Body of pancreas (tissue), 4 donors: ENCODE results near the gene CFAP53. TPM values are rescaled to one million over a fixed set of nuclear protein-coding genes. Genes with fewer than 3 reads are reported as not detected.
A peak's percentile ranks its signal among the peaks of the same experiment; 100 is the strongest.

Experiments
- ATAC-seq: fragments of 150-250 bp; one replicate; pipeline ENCODE4 v1.9.1; 2016
- DNase-seq, 4 donors: peaks; one replicate each; pipeline ENCODE4 v3.0.0-alpha.2; 2019
- H3K27ac ChIP-seq, 4 donors: fragments of 200-600 bp; sonication (generic); 1 replicate in 3 of 4; 2 replicates in 1 of 4; pipeline versions ENCODE4 v1.5.1 to v1.6.1; 2016 to 2019; ENCODE audit warnings: mild to moderate bottlenecking in 1 of 4, mixed read lengths in 1 of 4, moderate library complexity in 1 of 4
- H3K27me3 ChIP-seq, 2 donors: fragments of 200-600 bp; sonication (generic); one replicate each; pipeline ENCODE4 v1.6.0; 2016; ENCODE audit warnings: mild to moderate bottlenecking in 1 of 2
- H3K36me3 ChIP-seq, 2 donors: fragments of 200-600 bp; sonication (generic); replicated peaks in 1 of 2; 2 replicates each; pipeline ENCODE4 v1.5.1; 2016; ENCODE audit warnings: low read depth in 2 of 2; ENCODE audit not compliant: insufficient read depth in 1 of 2
- H3K4me1 ChIP-seq: fragments of 200-600 bp; sonication (generic); one replicate; pipeline ENCODE4 v1.6.0; 2016
- H3K4me3 ChIP-seq, 2 donors: fragments of 200-600 bp; sonication (generic); 1 replicate in 1 of 2; 2 replicates in 1 of 2; pipeline ENCODE4 v1.5.1; 2016 to 2019
- H3K9me3 ChIP-seq, 3 donors: fragments of 200-600 bp; sonication (generic); 1 replicate in 2 of 3; 2 replicates in 1 of 3; pipeline ENCODE4 v1.5.1; 2016
- POLR2A ChIP-seq, 3 donors: fragments of 450-650 bp; IDR thresholded peaks; one replicate each; pipeline ENCODE4 v1.6.1; 2016; ENCODE audit warnings: antibody characterized with exemption in 3 of 3, mild to moderate bottlenecking in 2 of 3
- WGBS, 2 donors: methylation state at CpG; one replicate each; pipeline ENCODE4 v1.1.5; 2017; 5-methylcytosine and 5-hydroxymethylcytosine counted together
- intact Hi-C: fragments of 100-400 bp; cut with DNase I; formaldehyde crosslinking; loops from one replicate; pipeline ENCODE4 v1.15.1; 2023
- total RNA-seq, 2 donors: library from RNA; depleted of rRNA; stranded (reverse); fragments of >200 nt; gene quantifications; one replicate each; pipeline ENCODE4 v1.1.0, GENCODE V29; 2016
- TF ChIP-seq, protein P1 (sequence below), 7 experiments: fragments of 450-650 bp in 4 of 7; fragments of 200-600 bp in 3 of 7; sonication (generic) in 3 of 7; IDR thresholded peaks; one replicate each; pipeline ENCODE4 v1.5.1; 2016 to 2019; ENCODE audit warnings: antibody characterized with exemption in 7 of 7

The CFAP53 gene
- total RNA-seq, 2 donors from 2014 or later, result 0.78 to 1.3 TPM

DNA sequence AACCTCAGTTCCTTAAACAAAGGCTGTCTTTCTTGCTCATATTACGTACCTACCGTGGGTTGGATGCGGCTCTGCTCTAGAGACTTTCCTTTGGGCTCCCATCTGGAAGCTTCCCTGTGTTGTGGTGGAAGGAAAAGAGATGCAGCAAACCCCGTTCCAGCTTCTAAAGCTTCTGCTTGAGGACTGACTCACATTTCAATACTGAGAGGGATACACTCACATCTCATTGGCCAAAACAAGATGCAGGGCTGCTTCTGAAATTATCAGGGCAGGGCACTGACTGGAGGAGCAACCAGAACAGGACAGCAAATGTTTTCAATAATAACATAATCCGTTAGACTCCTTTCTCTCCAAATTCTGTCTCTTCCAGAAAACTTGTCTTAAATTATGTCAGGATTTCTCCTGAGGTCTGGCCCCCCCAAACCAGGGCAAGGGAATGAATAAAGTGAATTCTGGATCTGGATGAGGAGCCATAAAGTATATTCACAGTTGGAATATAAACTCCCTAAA is 66.9 kb downstream of the CFAP53 start:
- Histone ChIP-seq H3K36me3 (no peaks in the 10 kb centered on the region), H3K4me3 (no peak overlapping the region), H3K27ac (no peak overlapping the region), H3K4me1 (peaks cover 5% of the 10 kb centered on the region), H3K9me3 (no peaks in the 10 kb centered on the region), H3K27me3 (no peaks in the 10 kb centered on the region)
- WGBS, 2 donors, result 75 to 80% methylated on average over 5 of the region's 5 CpGs
- ATAC-seq (no peak), DNase-seq (no peak)
- intact Hi-C loops, result no loop called here
- TF ChIP-seq, protein P1, sequence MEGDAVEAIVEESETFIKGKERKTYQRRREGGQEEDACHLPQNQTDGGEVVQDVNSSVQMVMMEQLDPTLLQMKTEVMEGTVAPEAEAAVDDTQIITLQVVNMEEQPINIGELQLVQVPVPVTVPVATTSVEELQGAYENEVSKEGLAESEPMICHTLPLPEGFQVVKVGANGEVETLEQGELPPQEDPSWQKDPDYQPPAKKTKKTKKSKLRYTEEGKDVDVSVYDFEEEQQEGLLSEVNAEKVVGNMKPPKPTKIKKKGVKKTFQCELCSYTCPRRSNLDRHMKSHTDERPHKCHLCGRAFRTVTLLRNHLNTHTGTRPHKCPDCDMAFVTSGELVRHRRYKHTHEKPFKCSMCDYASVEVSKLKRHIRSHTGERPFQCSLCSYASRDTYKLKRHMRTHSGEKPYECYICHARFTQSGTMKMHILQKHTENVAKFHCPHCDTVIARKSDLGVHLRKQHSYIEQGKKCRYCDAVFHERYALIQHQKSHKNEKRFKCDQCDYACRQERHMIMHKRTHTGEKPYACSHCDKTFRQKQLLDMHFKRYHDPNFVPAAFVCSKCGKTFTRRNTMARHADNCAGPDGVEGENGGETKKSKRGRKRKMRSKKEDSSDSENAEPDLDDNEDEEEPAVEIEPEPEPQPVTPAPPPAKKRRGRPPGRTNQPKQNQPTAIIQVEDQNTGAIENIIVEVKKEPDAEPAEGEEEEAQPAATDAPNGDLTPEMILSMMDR (IDR thresholded peaks at IDR 0.05), result no peak
- TF ChIP-seq POLR2A (IDR thresholded peaks at IDR 0.05), result no peak

DNA sequence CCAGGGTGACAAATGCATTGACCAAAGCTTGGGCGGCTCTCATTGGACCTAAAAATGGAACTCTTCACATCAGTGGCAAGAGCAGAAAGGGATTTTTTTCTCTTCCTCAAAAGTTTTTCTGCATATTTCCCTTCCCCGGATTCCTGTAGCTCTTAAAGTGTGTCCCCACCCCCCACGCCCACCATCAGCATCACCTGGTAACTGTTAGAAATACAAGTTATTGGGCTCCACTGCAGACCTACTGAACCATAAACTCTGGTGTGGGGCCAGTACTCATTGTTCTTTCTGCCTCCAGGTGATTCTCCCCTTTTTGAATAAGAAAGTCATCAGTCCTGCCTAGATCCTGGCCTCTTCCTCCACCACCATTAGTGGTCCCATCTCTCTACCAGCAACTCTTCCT is 70.0 kb downstream of the CFAP53 start:
- TF ChIP-seq, protein P1 (IDR thresholded peaks at IDR 0.05), result no peak
- no peak for TF ChIP-seq POLR2A (IDR thresholded peaks at IDR 0.05)
- no peaks in the 10 kb centered on the region for H3K36me3 ChIP-seq
- peaks cover 23% of the 10 kb centered on the region for H3K4me1 ChIP-seq
- WGBS, 2 donors, result 87 to 92% methylated on average over 3 of the region's 3 CpGs
- no peak overlapping the region for H3K27ac ChIP-seq
- ATAC-seq (no peak), DNase-seq (no peak)
- intact Hi-C loops, result no loop called here
- H3K4me3 ChIP-seq, result no peak overlapping the region
- no peaks in the 10 kb centered on the region for H3K27me3 ChIP-seq
- H3K9me3 ChIP-seq, result no peaks in the 10 kb centered on the region

DNA sequence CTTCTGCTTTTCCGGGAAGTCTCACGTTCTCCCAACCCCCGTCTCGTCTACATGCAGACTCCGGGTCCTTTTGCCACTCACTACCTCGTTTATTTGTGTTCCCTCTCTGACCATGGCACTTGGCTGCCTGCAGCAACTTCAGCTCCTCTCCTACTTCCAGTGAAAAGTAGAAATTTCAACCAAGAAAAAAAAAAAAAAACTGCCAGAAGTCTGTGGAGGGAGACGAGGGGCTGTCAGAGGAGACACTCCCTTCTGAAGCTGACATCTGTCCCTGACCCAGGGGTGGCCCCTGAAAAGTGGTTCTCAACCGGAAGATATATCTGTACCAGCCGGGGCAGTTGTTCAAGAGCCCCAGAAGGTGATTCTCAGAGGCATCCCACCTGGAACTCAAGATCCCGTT is 70.6 kb downstream of the CFAP53 start:
- WGBS, 2 donors, result 31 to 40% methylated on average over 10 of the region's 10 CpGs
- no peak for ATAC-seq
- H3K27ac ChIP-seq, result peak overlapping the region in 3 of 4 donors; percentile 32 to 87 (median 46)
- H3K36me3 ChIP-seq, result no peaks in the 10 kb centered on the region
- intact Hi-C loops, result no loop called here
- peaks cover 23% of the 10 kb centered on the region for H3K4me1 ChIP-seq
- DNase-seq, result peak in 1 of 4 donors; percentile 12
- H3K27me3 ChIP-seq, result no peaks in the 10 kb centered on the region
- no peak overlapping the region for H3K4me3 ChIP-seq
- TF ChIP-seq, protein P1 (IDR thresholded peaks at IDR 0.05), result no peak
- no peak for TF ChIP-seq POLR2A (IDR thresholded peaks at IDR 0.05)
- H3K9me3 ChIP-seq, result no peaks in the 10 kb centered on the region

DNA sequence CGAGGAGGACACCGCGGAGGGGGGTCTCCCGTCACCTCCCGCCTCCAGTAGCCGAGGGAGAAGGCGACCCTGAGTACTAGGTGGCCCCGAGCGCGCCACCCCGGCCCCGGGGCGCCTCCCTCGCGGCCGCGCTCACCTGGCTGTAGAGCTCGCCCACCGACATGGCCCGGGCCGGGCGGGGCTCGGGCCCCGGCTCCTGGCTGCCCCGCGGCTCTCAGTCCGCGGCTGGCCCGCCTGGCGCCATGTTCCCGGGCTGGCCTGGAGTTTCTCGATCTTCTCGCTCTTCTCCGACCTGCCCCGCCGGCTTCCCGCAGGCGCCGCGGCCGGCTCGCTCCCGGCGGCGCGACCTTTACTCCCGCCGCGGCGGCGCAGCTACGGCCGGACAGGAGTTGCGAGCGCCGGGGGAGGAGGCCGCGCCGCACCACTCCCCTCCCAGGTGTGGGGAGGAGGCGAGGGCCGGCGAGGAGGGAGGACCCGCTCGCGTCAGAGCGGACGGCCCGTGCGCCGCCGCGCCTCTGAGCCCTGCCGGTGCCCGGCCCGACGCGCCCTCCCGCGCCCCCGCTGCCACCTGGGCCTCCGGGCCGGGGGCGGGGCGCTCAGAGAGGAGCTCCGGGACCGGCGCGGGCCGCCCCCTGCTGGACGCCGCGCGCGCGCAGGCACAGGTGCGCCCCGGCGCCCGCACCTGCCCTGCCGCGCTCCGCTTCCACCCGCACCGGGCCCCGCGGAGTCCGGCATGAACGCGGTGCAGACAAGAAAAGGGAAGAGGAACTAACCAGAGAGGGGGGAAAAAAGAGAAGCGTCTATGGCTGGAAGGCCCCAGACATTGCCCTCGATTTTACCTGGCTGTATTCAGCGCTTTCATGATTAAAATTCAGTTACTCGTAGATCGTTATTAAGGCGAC is 71.4 kb downstream of the CFAP53 start, which contains the start of gene MYO5B:
MYO5B (minus strand) TSS at position 517 of the 902 bp plus-strand sequence; CDS start at position 163, 354 bp downstream.
- TF ChIP-seq, protein P1 (IDR thresholded peaks at IDR 0.05), result peak in 6 of 7 experiments; percentile 26 to 99 (median 76)
- peak; percentile 61 to 85 (median 68) for TF ChIP-seq POLR2A (IDR thresholded peaks at IDR 0.05)
- Histone ChIP-seq H3K27ac (peak within 1 kb of the TSS; percentile 17 to 89 (median 87)), H3K27me3 (no peaks in the 10 kb centered on the region), H3K4me1 (peaks cover 23% of the 10 kb centered on the region), H3K4me3 (peak within 1 kb of the TSS; percentile 46 to 65), H3K36me3 (no peaks in the 10 kb centered on the region), H3K9me3 (no peaks in the 10 kb centered on the region)
- peak; percentile 97 for ATAC-seq
- intact Hi-C loops, result no loop called here
- WGBS, 2 donors, result 2 to 3% methylated on average over 33 to 102 of the region's 115 CpGs
- DNase-seq, result peak; percentile 90 to 95 (median 92)
